ENCODE data around the gene SEMA5A.

Gene SEMA5A

DNA sequence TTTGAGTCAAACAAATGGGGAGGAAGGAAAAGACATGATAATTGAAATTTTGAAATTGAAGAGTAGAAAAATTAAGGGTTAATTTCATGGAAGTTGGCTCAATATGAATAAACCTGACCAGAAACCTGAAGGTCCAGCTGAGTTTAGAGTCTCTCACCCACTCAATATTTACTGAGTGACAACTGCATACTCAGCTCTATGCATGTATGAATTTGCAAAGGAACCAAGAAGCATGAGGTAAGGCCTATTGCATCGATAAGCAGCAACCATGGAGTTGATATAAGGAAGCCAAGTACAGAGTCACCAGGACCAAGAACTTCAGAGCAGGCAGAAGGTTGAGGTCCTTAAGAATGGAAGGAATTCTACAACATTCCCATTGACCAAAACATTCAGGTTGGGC is 163.4 kb downstream of the SEMA5A start:
- no peak for DNase-seq

GRCh38 chr5:9381464-9381863 is 164.4 kb downstream of the SEMA5A start:
- H2BK5ac ChIP-seq (ENCODE audit: low read depth, low read length, poor library complexity, severe bottlenecking), result no peak overlapping the region
- no peak overlapping the region for H2AK5ac ChIP-seq (ENCODE audit: low read length, severe bottlenecking)
- H3K9ac ChIP-seq (ENCODE audit: low read length), result no peak overlapping the region
- no peak overlapping the region for H2AFZ ChIP-seq (ENCODE audit: low read depth, low read length)
- H3K79me1 ChIP-seq (replicated peaks; ENCODE audit: low read length, poor library complexity, severe bottlenecking), result peaks cover 30% of the 10 kb centered on the region
- no peak overlapping the region for H3K18ac ChIP-seq (ENCODE audit: low read depth in 1 of 2, low read length in 2 of 2)
- peaks cover 3 to 7% of the 10 kb centered on the region in 2 experiments for H3K36me3 ChIP-seq (ENCODE audit: control insufficient read depth in 1 of 2, insufficient read depth in 2 of 2, low read depth in 1 of 2, low read length in 2 of 2)
- no peaks in the 10 kb centered on the region for H3K9me3 ChIP-seq (ENCODE audit: control insufficient read depth, low read length)
- no peak overlapping the region for H3K14ac ChIP-seq (ENCODE audit: low read length in 2 of 2)
- H2BK120ac ChIP-seq (ENCODE audit: low read depth, low read length), result no peak overlapping the region
- DNase-seq, result no peak
- H3K4me2 ChIP-seq (ENCODE audit: low read length, poor library complexity, severe bottlenecking), result no peak overlapping the region
- H4K91ac ChIP-seq (ENCODE audit: low read length), result no peak overlapping the region
- H3K23ac ChIP-seq (ENCODE audit: low read length in 2 of 2), result no peak overlapping the region
- no peak overlapping the region for H2BK15ac ChIP-seq (ENCODE audit: low read depth, poor library complexity, severe bottlenecking)
- no peaks in the 10 kb centered on the region for H3K4me1 ChIP-seq (ENCODE audit: control insufficient read depth, insufficient read depth, low read depth, low read length)
- H2BK12ac ChIP-seq (ENCODE audit: low read length in 2 of 2), result no peak overlapping the region
- no peak overlapping the region for H3K27ac ChIP-seq (ENCODE audit: low read length, poor library complexity, severe bottlenecking)
- H3K4ac ChIP-seq (ENCODE audit: low read depth in 1 of 2, low read length in 2 of 2), result no peak overlapping the region
- no peak overlapping the region for H3K4me3 ChIP-seq (ENCODE audit: insufficient read depth in 1 of 2, low read depth in 1 of 2, low read length in 2 of 2)
- H3K27me3 ChIP-seq (ENCODE audit: control insufficient read depth in 1 of 2, insufficient read depth in 1 of 2, low read length in 2 of 2), result no peaks in the 10 kb centered on the region
- no peak overlapping the region for H4K8ac ChIP-seq (ENCODE audit: low read length)

More for the DNA sequence above, 163.4 kb downstream of the SEMA5A start:
- no peak overlapping the region for H3K14ac ChIP-seq (ENCODE audit: low read length in 2 of 2)
- no peak overlapping the region for H3K18ac ChIP-seq (ENCODE audit: low read depth in 1 of 2, low read length in 2 of 2)
- H3K79me1 ChIP-seq (replicated peaks; ENCODE audit: low read length, poor library complexity, severe bottlenecking), result peaks cover 32% of the 10 kb centered on the region
- no peak overlapping the region for H3K23ac ChIP-seq (ENCODE audit: low read length in 2 of 2)
- no peak overlapping the region for H3K4me3 ChIP-seq (ENCODE audit: insufficient read depth in 1 of 2, low read depth in 1 of 2, low read length in 2 of 2)
- no peak overlapping the region for H2BK5ac ChIP-seq (ENCODE audit: low read depth, low read length, poor library complexity, severe bottlenecking)
- no peaks in the 10 kb centered on the region for H3K4me1 ChIP-seq (ENCODE audit: control insufficient read depth, insufficient read depth, low read depth, low read length)
- H3K9ac ChIP-seq (ENCODE audit: low read length), result no peak overlapping the region
- no peak overlapping the region for H4K91ac ChIP-seq (ENCODE audit: low read length)
- no peak overlapping the region for H4K8ac ChIP-seq (ENCODE audit: low read length)
- H3K4me2 ChIP-seq (ENCODE audit: low read length, poor library complexity, severe bottlenecking), result no peak overlapping the region
- no peak overlapping the region for H2BK120ac ChIP-seq (ENCODE audit: low read depth, low read length)
- H3K36me3 ChIP-seq (ENCODE audit: control insufficient read depth in 1 of 2, insufficient read depth in 2 of 2, low read depth in 1 of 2, low read length in 2 of 2), result peaks cover 3 to 7% of the 10 kb centered on the region in 2 experiments
- no peak overlapping the region for H2BK12ac ChIP-seq (ENCODE audit: low read length in 2 of 2)
- H3K9me3 ChIP-seq (ENCODE audit: control insufficient read depth, low read length), result no peaks in the 10 kb centered on the region
- no peak overlapping the region for H3K4ac ChIP-seq (ENCODE audit: low read depth in 1 of 2, low read length in 2 of 2)
- no peak overlapping the region for H3K27ac ChIP-seq (ENCODE audit: low read length, poor library complexity, severe bottlenecking)
- no peaks in the 10 kb centered on the region for H3K27me3 ChIP-seq (ENCODE audit: control insufficient read depth in 1 of 2, insufficient read depth in 1 of 2, low read length in 2 of 2)
- H2AK5ac ChIP-seq (ENCODE audit: low read length, severe bottlenecking), result no peak overlapping the region
- 100% methylated on average over 1 of the region's 1 CpG for WGBS
- H2AFZ ChIP-seq (ENCODE audit: low read depth, low read length), result no peak overlapping the region
- H2BK15ac ChIP-seq (ENCODE audit: low read depth, poor library complexity, severe bottlenecking), result no peak overlapping the region

DNA sequence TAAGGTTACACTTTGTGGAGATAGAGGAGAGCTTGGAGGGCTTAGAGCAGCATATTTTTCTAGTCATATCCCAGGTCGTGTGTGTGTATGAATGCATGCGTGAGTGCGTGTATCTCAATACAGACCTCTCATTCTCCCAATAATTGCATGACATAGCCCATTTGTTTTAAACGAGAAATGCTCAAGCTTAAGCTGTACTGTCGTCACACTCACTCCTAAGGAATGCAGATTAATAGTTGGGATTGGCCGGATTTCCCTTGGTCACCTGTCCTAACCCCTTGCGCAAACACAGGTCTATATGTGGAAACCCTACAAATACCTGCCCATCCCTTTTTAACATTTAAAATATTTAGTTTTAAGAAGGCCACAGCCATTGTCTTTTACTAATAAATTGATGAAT is 165.8 kb downstream of the SEMA5A start:
- H3K23ac ChIP-seq (ENCODE audit: low read length in 2 of 2), result no peak overlapping the region
- no peaks in the 10 kb centered on the region for H3K9me3 ChIP-seq (ENCODE audit: control insufficient read depth, low read length)
- no peaks in the 10 kb centered on the region for H3K27me3 ChIP-seq (ENCODE audit: control insufficient read depth in 1 of 2, insufficient read depth in 1 of 2, low read length in 2 of 2)
- no peak overlapping the region for H2AK5ac ChIP-seq (ENCODE audit: low read length, severe bottlenecking)
- no peak overlapping the region for H2AFZ ChIP-seq (ENCODE audit: low read depth, low read length)
- no peak overlapping the region for H3K9ac ChIP-seq (ENCODE audit: low read length)
- H2BK5ac ChIP-seq (ENCODE audit: low read depth, low read length, poor library complexity, severe bottlenecking), result no peak overlapping the region
- no peak overlapping the region for H2BK15ac ChIP-seq (ENCODE audit: low read depth, poor library complexity, severe bottlenecking)
- no peak overlapping the region for H4K8ac ChIP-seq (ENCODE audit: low read length)
- H4K91ac ChIP-seq (ENCODE audit: low read length), result no peak overlapping the region
- H3K14ac ChIP-seq (ENCODE audit: low read length in 2 of 2), result no peak overlapping the region
- no peaks in the 10 kb centered on the region for H3K4me1 ChIP-seq (ENCODE audit: control insufficient read depth, insufficient read depth, low read depth, low read length)
- peaks cover 3 to 7% of the 10 kb centered on the region in 2 experiments for H3K36me3 ChIP-seq (ENCODE audit: control insufficient read depth in 1 of 2, insufficient read depth in 2 of 2, low read depth in 1 of 2, low read length in 2 of 2)
- H2BK120ac ChIP-seq (ENCODE audit: low read depth, low read length), result no peak overlapping the region
- no peak for DNase-seq
- WGBS, result 52% methylated on average over 3 of the region's 7 CpGs
- H3K4ac ChIP-seq (ENCODE audit: low read depth in 1 of 2, low read length in 2 of 2), result no peak overlapping the region
- H3K27ac ChIP-seq (ENCODE audit: low read length, poor library complexity, severe bottlenecking), result no peak overlapping the region
- H3K79me1 ChIP-seq (replicated peaks; ENCODE audit: low read length, poor library complexity, severe bottlenecking), result peaks cover 30% of the 10 kb centered on the region
- H2BK12ac ChIP-seq (ENCODE audit: low read length in 2 of 2), result no peak overlapping the region
- no peak overlapping the region for H3K4me2 ChIP-seq (ENCODE audit: low read length, poor library complexity, severe bottlenecking)
- H3K4me3 ChIP-seq (ENCODE audit: insufficient read depth in 1 of 2, low read depth in 1 of 2, low read length in 2 of 2), result no peak overlapping the region
- no peak overlapping the region for H3K18ac ChIP-seq (ENCODE audit: low read depth in 1 of 2, low read length in 2 of 2)

- 98% methylated on average over 7 of the region's 9 CpGs for WGBS
Observed at GRCh38 chr5:9376363-9377117, 169.3 kb downstream of the SEMA5A start.

More at GRCh38 chr5:9376363-9377117, 169.3 kb downstream of the SEMA5A start:
- Histone ChIP-seq H3K23ac (ENCODE audit: low read length in 2 of 2) (no peak overlapping the region), H4K8ac (ENCODE audit: low read length) (no peak overlapping the region), H3K4me3 (ENCODE audit: insufficient read depth in 1 of 2, low read depth in 1 of 2, low read length in 2 of 2) (no peak overlapping the region), H3K27me3 (ENCODE audit: control insufficient read depth in 1 of 2, insufficient read depth in 1 of 2, low read length in 2 of 2) (no peaks in the 10 kb centered on the region), H2BK120ac (ENCODE audit: low read depth, low read length) (no peak overlapping the region), H3K4me2 (ENCODE audit: low read length, poor library complexity, severe bottlenecking) (no peak overlapping the region), H3K14ac (ENCODE audit: low read length in 2 of 2) (no peak overlapping the region), H2AFZ (ENCODE audit: low read depth, low read length) (no peak overlapping the region), H4K91ac (ENCODE audit: low read length) (no peak overlapping the region), H3K79me1 (replicated peaks; ENCODE audit: low read length, poor library complexity, severe bottlenecking) (peaks cover 35% of the 10 kb centered on the region), H3K36me3 (ENCODE audit: control insufficient read depth in 1 of 2, insufficient read depth in 2 of 2, low read depth in 1 of 2, low read length in 2 of 2) (peaks cover 7 to 11% of the 10 kb centered on the region in 2 experiments), H3K27ac (ENCODE audit: low read length, poor library complexity, severe bottlenecking) (no peak overlapping the region), H3K18ac (ENCODE audit: low read depth in 1 of 2, low read length in 2 of 2) (no peak overlapping the region), H3K4me1 (ENCODE audit: control insufficient read depth, insufficient read depth, low read depth, low read length) (peaks cover 3% of the 10 kb centered on the region), H2BK12ac (ENCODE audit: low read length in 2 of 2) (no peak overlapping the region), H2BK15ac (ENCODE audit: low read depth, poor library complexity, severe bottlenecking) (no peak overlapping the region), H2BK5ac (ENCODE audit: low read depth, low read length, poor library complexity, severe bottlenecking) (no peak overlapping the region), H3K9me3 (ENCODE audit: control insufficient read depth, low read length) (no peaks in the 10 kb centered on the region), H3K9ac (ENCODE audit: low read length) (no peak overlapping the region), H3K4ac (ENCODE audit: low read depth in 1 of 2, low read length in 2 of 2) (no peak overlapping the region), H2AK5ac (ENCODE audit: low read length, severe bottlenecking) (no peak overlapping the region)
- DNase-seq, result no peak

Measured in mesenchymal stem cell (in vitro differentiated cells and primary cell).